GM12878 (cell line): ENCODE data around the gene MAPRE3. TPM values are rescaled to one million over a fixed set of nuclear protein-coding genes. Genes with fewer than 3 reads are reported as not detected.

Source experiments
- ATAC-seq: fragments of 200-7000 bp; cut with Tn5 transposase; 3 replicates; pipeline ENCODE4 v1.9.1; 2020; ENCODE audit warnings: mild to moderate bottlenecking, moderate library complexity
- BruUV-seq: library from RNA; stranded (reverse); fragments of 400-500 nt; replicated peaks from 2 replicates; lab custom pipeline; 2021; lab: Mats Ljungman, UMichigan
- CTCF ChIA-PET: fragments of 300-600 bp; sonication (Branson Sonifier 250); formaldehyde crosslinking; extraction: SDS; loops from one replicate; lab custom pipeline; 2021; ENCODE audit warnings: inconsistent platforms; lab: Yijun Ruan, JAX
- POLR2A ChIA-PET: fragments of 350-600 bp; formaldehyde crosslinking; extraction: SDS; loops from one replicate; lab custom pipeline; 2021; ENCODE audit warnings: inconsistent platforms; lab: Charles Lee
- RAD21 ChIA-PET: fragments of 300-600 bp; sonication (Branson Sonifier 250); formaldehyde crosslinking; loops from one replicate; lab custom pipeline; 2023; ENCODE audit warnings: antibody characterized with exemption; ENCODE audit not compliant: unreplicated experiment; lab: Charles Lee
- SMC1A ChIA-PET: fragments of 300-600 bp; sonication (Branson Sonifier 250); formaldehyde crosslinking; loops from one replicate; lab custom pipeline; 2023; ENCODE audit not compliant: unreplicated experiment, uncharacterized antibody; lab: Charles Lee
- DNase-seq: peaks from one replicate; pipeline ENCODE4 v3.0.0-alpha.2; 2011; ENCODE audit warnings: low read depth, low spot score
- FAIRE-seq: peaks from 3 replicates; lab custom pipeline; 2011; peaks lifted over from hg19 to GRCh38; lab: Jason Lieb, UNC
- H2AFZ ChIP-seq: 2 replicates; pipeline ENCODE4 v1.6.0; 2011; ENCODE audit warnings: low read depth, low read length, control low read depth; ENCODE audit not compliant: control insufficient read depth
- H3K27ac ChIP-seq: 2 replicates; pipeline ENCODE4 v1.5.1; 2011; ENCODE audit warnings: control low read depth; ENCODE audit not compliant: control insufficient read depth, insufficient read depth
- H3K27me3 ChIP-seq, 2 experiments: replicated peaks in 1 of 2; 2 replicates each; pipeline versions ENCODE4 v1.6.0 to v1.6.1; 2011; ENCODE audit warnings: low read length in 1 of 2; ENCODE audit not compliant: control insufficient read depth in 2 of 2, insufficient read depth in 2 of 2
- H3K36me3 ChIP-seq, 2 experiments: 2 replicates each; pipeline ENCODE4 v1.5.1; 2011; ENCODE audit warnings: low read length in 1 of 2; ENCODE audit not compliant: control insufficient read depth in 2 of 2, insufficient read depth in 2 of 2
- H3K4me1 ChIP-seq: 2 replicates; pipeline ENCODE4 v1.6.1; 2011; ENCODE audit warnings: mild to moderate bottlenecking, low read length, moderate library complexity, mixed read lengths; ENCODE audit not compliant: control insufficient read depth, insufficient read depth
- H3K4me2 ChIP-seq: 2 replicates; pipeline ENCODE4 v1.6.0; 2011; ENCODE audit warnings: control low read depth; ENCODE audit not compliant: control insufficient read depth, insufficient read depth
- H3K4me3 ChIP-seq: fragments of 200-600 bp; sonication (generic); 2 replicates; pipeline ENCODE4 v1.5.1; 2016
- H3K79me2 ChIP-seq: 2 replicates; pipeline ENCODE4 v1.6.0; 2011; ENCODE audit warnings: low read length; ENCODE audit not compliant: control insufficient read depth, insufficient read depth
- H3K9ac ChIP-seq: 2 replicates; pipeline ENCODE4 v1.8.0; 2011; ENCODE audit warnings: low read length, control low read depth, mixed read lengths; ENCODE audit not compliant: control insufficient read depth, insufficient read depth
- H3K9me3 ChIP-seq: replicated peaks from 3 replicates; pipeline ENCODE4 v1.5.1; 2011; ENCODE audit warnings: mild to moderate bottlenecking, low read length; ENCODE audit not compliant: control insufficient read depth, insufficient read depth
- H4K20me1 ChIP-seq: 2 replicates; pipeline ENCODE4 v1.6.0; 2011; ENCODE audit not compliant: control insufficient read depth, insufficient read depth
- NR2F1 ChIP-seq: fragments of 450-650 bp; conservative IDR thresholded peaks from 2 replicates; pipeline ENCODE4 v1.6.1; 2017; ENCODE audit warnings: mild to moderate bottlenecking
- TAF1 ChIP-seq: IDR thresholded peaks from 2 replicates; pipeline ENCODE4 v1.6.1; 2011; ENCODE audit warnings: mild to moderate bottlenecking, low read depth, low read length, borderline replicate concordance
- WGBS: methylation state at CpG from one replicate; pipeline ENCODE4 v1.1.6; 2016; ENCODE audit warnings: low lambda C conversion rate; ENCODE audit not compliant: insufficient replicate concordance, insufficient coverage; ENCODE audit errors: missing lambda C conversion rate; 5-methylcytosine and 5-hydroxymethylcytosine counted together
- in situ Hi-C: fragments of 300-500 bp; cut with MboI; formaldehyde crosslinking; loops from 9 replicates; pipeline ENCODE4 v1.14.3; 2018; ENCODE audit warnings: mixed read lengths
- intact Hi-C: fragments of 100-400 bp; cut with micrococcal nuclease; formaldehyde crosslinking; loops from one replicate; pipeline ENCODE4 v1.14.2; 2022; ENCODE audit not compliant: unreplicated experiment
- polyA plus RNA-seq, 11 experiments: library from polyadenylated mRNA; depleted of rRNA in 4 of 11; unstranded in 6 of 11; stranded (reverse) in 5 of 11; fragments of >200 nt; fragmentation: Nextera tagmentation in 4 of 11; fragmentation: Illumina TruSeq in 1 of 11; extraction: Ambion mirVana in 4 of 11; extraction: Trizol in 1 of 11; gene quantifications; 1 replicate in 1 of 11; 2 replicates in 10 of 11; pipeline versions ENCODE4 v1.2.1 to v1.2.3, GENCODE V29; 2011 to 2016; ENCODE audit warnings: inconsistent platforms in 2 of 11, missing spikeins in 2 of 11, low read depth in 1 of 11
- total RNA-seq, 4 experiments: library from RNA; depleted of rRNA in 3 of 4; stranded (reverse); fragments of >200 nt in 3 of 4; fragmentation: Illumina TruSeq in 1 of 4; extraction: Trizol in 1 of 4; gene quantifications; 2 replicates each; pipeline versions ENCODE4 v1.2.1 to v1.2.3, GENCODE V29; 2013 to 2021
- TF ChIP-seq, protein P1 (sequence below): IDR thresholded peaks from 2 replicates; pipeline ENCODE4 v1.6.1; 2011; ENCODE audit warnings: borderline replicate concordance, low read depth, mild to moderate bottlenecking, moderate library complexity, mixed read lengths, low read length; ENCODE audit not compliant: insufficient read depth; ENCODE audit errors: extremely low read length

Gene MAPRE3
- total and polyA plus RNA-seq, 10 of the 15 experiments (the other 5 are each of a cell fraction or from before 2014, with no cell fraction given): 0.03 to 1.3 (median 0.73) TPM; not detected in 1

DNA sequence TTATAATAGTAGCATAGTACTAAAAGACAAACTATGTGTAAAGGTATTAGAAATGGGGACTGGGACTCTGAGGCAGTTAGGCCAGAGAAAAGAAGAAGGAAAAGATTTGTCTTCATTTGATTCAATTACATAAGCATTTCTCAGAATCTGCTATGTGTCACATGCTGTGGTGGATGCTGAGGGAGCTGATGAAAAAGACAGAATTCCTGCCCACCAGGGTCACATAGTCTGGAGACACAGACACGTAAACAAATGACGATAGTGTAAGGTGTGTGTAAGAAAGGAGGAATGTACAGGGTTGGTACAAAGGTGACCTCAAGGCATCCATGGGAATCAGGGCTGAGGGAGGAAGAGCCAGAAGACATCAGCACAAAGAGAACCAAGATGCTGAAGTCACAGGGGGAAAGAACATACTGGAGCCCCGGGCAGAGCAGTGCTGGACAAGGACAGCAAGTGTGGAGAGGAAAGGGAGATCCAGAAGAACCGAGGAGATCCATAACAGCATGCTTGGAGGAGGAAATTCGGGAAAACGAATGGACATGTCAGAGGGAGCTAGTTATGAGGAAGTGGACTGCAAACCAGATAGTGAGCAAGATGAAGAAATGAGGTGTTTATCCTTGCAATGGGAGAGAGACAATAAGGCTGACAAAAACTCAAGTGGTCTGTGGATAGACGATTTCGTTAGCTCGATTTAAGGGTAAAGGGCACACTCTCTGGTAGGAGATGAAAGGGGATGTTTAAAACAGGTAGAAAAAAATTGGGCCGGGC is 1.2 kb upstream of the MAPRE3 start:
- ChIA-PET RAD21 (interaction anchor here (0.7 to 1.7 kb wide), 4 partner anchors 82 to 118 kb away, joined by 3 to 4 read pairs (median 4); partner anchors contain the start of genes AGBL5 and KHK), CTCF (interaction anchor here (0.6 to 12.2 kb wide), 8 partner anchors 8 to 223 kb away, joined by 3 to 153 read pairs (median 4); no protein-coding TSS in a partner anchor), POLR2A (interaction anchor here (1.0 kb wide), 1 partner anchor 102 kb away, joined by 3 read pairs; the partner anchor contains the start of gene OST4), SMC1A (interaction anchor here (0.7 to 1.5 kb wide), 5 partner anchors 10 to 118 kb away, joined by 3 to 4 read pairs (median 3); no protein-coding TSS in a partner anchor)
- Histone ChIP-seq H3K4me2 (no peak overlapping the region), H4K20me1 (no peaks in the 10 kb centered on the region), H3K79me2 (no peaks in the 10 kb centered on the region), H3K27me3 (peaks cover 1 to 2% of the 10 kb centered on the region in 2 experiments; a peak in 2 of 4 replicates), H3K4me1 (no peaks in the 10 kb centered on the region), H3K9me3 (no peaks in the 10 kb centered on the region; the same call in 2 of the 3 replicates), H3K36me3 (no peaks in the 10 kb centered on the region), H2AFZ (no peak overlapping the region), H3K27ac (no peak overlapping the region), H3K4me3 (no peak overlapping the region), H3K9ac (no peak overlapping the region)
- no peak for ATAC-seq
- no TSS peak for BruUV-seq
- FAIRE-seq: no peak
- in situ Hi-C loops (loop anchor here (5.0 to 10.0 kb wide), 2 partner anchors 116 to 228 kb away; partner anchors contain the start of gene KHK), intact Hi-C loops (no loop called here)
- no peak for DNase-seq
- TF ChIP-seq TAF1: no peak
- TF ChIP-seq, protein P1, sequence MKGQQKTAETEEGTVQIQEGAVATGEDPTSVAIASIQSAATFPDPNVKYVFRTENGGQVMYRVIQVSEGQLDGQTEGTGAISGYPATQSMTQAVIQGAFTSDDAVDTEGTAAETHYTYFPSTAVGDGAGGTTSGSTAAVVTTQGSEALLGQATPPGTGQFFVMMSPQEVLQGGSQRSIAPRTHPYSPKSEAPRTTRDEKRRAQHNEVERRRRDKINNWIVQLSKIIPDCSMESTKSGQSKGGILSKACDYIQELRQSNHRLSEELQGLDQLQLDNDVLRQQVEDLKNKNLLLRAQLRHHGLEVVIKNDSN: no peak
- TF ChIP-seq NR2F1: no peak
- WGBS: 17% methylated on average over 10 of the region's 10 CpGs
